Brain microvascular endothelial cell (primary cell): Measurements from ENCODE around the gene SIGLEC8.

ENCODE experiments used
- DNase-seq: peaks from one replicate; pipeline ENCODE4 v3.0.0-alpha.2; 2020
- H3K27ac ChIP-seq: fragments of 250-450 bp; sonication (Bioruptor Pico); 2 replicates; pipeline ENCODE4 v1.5.1; 2020; ENCODE audit warnings: mild to moderate bottlenecking, moderate library complexity
- H3K27me3 ChIP-seq: fragments of 250-450 bp; sonication (Bioruptor Pico); replicated peaks from 2 replicates; pipeline ENCODE4 v1.5.1; 2020; ENCODE audit warnings: mild to moderate bottlenecking
- H3K36me3 ChIP-seq: fragments of 250-450 bp; sonication (Bioruptor Pico); replicated peaks from 2 replicates; pipeline ENCODE4 v1.5.1; 2020; ENCODE audit warnings: mild to moderate bottlenecking
- H3K4me3 ChIP-seq: 2 replicates; pipeline ENCODE4 v1.5.1; 2011; ENCODE audit warnings: low read depth, mild to moderate bottlenecking, control low read depth, low read length, moderate library complexity
- in situ Hi-C: cut with HindIII; loops from 2 replicates; pipeline ENCODE4 v1.10.0; 2017; ENCODE audit warnings: low sequenced_read_pairs, low pct_ligation_motif_present
- TF ChIP-seq, protein P1 (sequence below): IDR thresholded peaks from 2 replicates; pipeline ENCODE4 v1.5.1; 2011; ENCODE audit warnings: low read depth, mild to moderate bottlenecking, moderate library complexity, low read length, control low read depth, inconsistent platforms; ENCODE audit errors: missing control alignments

SIGLEC8 gene

DNA sequence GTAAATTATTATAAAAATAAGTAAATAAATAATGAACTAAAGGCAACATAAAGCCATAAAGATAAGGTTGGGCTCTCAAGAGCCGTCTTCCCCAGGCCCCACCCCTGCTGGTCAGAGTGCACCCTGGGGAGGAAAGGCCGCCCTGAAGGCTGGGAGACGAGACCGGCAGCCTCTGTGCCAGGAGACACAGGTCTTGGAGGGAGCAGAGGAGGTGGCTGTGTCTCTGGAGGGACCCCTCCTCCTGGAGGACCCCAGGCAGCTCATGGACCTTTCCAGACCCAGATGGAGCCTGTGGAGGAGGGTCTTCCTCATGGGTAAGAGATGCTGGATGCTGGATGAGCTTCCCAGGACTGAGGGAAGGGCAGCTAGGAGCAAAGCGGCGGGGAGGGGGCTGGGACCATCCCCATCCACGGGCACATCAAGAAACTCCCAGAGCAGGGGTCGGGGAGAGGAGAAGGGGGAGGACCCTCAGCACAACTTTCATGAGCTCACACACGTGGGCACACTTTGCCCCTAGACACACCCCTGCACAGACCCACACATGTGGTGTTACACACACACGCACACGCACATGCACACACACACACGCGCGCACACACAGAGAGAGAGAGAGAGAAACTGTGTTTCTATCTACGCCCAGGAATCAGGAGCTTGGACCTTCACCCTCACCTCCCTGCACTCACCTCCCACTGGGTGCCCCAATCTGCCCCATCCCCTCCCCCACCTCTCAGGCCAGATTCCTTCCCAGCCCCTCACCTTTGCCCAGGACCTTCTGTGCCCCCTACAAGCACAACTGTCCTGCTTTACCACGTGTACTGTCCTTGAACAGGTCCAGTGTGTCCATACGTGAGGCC, 20.4 kb upstream of the SIGLEC8 start, which contains the start of gene CEACAM18:
CEACAM18 (plus strand) TSS at position 159 of the 854 bp plus-strand sequence.
- DNase-seq = no peak
- Histone ChIP-seq H3K36me3 (no peaks in the 10 kb centered on the region), H3K4me3 (no peak within 1 kb of the TSS), H3K27me3 (no peaks in the 10 kb centered on the region), H3K27ac (no peak within 1 kb of the TSS)
- TF ChIP-seq, protein P1, sequence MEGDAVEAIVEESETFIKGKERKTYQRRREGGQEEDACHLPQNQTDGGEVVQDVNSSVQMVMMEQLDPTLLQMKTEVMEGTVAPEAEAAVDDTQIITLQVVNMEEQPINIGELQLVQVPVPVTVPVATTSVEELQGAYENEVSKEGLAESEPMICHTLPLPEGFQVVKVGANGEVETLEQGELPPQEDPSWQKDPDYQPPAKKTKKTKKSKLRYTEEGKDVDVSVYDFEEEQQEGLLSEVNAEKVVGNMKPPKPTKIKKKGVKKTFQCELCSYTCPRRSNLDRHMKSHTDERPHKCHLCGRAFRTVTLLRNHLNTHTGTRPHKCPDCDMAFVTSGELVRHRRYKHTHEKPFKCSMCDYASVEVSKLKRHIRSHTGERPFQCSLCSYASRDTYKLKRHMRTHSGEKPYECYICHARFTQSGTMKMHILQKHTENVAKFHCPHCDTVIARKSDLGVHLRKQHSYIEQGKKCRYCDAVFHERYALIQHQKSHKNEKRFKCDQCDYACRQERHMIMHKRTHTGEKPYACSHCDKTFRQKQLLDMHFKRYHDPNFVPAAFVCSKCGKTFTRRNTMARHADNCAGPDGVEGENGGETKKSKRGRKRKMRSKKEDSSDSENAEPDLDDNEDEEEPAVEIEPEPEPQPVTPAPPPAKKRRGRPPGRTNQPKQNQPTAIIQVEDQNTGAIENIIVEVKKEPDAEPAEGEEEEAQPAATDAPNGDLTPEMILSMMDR = no peak
- in situ Hi-C loops = no loop called here

DNA sequence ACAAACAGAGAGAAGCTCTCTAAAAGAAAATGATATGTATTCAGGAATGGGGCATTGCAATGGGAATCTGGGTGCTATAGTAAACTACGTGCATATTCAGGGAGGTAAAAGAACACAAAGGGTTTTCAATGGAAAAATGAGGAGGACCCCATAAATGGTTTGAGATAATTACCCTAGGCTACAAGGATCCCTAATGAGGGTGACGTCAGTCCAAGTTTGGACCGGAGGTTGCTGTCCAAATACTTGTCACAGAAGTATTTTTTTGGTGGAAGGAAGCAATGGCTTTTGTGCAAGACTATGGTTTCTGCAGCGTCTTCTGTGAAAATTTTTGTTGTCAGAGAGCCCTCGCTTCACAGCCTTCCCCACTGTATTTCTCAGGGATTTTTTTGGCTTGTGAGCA, 19.1 kb upstream of the SIGLEC8 start:
- in situ Hi-C loops = no loop called here
- TF ChIP-seq, protein P1 = no peak
- no peaks in the 10 kb centered on the region for H3K36me3 ChIP-seq
- no peaks in the 10 kb centered on the region for H3K27me3 ChIP-seq
- no peak for DNase-seq
- no peak overlapping the region for H3K27ac ChIP-seq
- no peak overlapping the region for H3K4me3 ChIP-seq

DNA sequence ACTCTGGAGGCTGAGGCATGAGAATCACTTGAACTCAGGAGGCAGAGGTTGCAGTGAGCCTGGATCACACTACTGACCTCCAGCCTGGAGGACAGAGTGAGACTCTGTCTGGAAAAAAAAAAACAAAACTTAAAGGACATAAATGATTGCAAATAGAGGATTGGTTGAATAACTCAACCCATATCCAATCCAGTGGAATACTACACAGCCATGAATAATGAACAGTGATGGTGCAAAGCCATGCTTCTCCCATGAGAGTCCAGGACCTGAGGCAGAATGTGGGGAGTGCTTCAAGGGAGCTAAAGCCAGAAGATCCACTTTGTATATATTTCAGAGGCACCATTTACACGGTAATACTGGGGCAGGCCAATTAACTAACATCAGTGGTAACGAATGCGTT, 17.9 kb upstream of the SIGLEC8 start:
- DNase-seq = no peak
- Histone ChIP-seq H3K27me3 (no peaks in the 10 kb centered on the region), H3K36me3 (no peaks in the 10 kb centered on the region), H3K27ac (no peak overlapping the region), H3K4me3 (no peak overlapping the region)
- TF ChIP-seq, protein P1 = no peak
- in situ Hi-C loops = no loop called here

DNA sequence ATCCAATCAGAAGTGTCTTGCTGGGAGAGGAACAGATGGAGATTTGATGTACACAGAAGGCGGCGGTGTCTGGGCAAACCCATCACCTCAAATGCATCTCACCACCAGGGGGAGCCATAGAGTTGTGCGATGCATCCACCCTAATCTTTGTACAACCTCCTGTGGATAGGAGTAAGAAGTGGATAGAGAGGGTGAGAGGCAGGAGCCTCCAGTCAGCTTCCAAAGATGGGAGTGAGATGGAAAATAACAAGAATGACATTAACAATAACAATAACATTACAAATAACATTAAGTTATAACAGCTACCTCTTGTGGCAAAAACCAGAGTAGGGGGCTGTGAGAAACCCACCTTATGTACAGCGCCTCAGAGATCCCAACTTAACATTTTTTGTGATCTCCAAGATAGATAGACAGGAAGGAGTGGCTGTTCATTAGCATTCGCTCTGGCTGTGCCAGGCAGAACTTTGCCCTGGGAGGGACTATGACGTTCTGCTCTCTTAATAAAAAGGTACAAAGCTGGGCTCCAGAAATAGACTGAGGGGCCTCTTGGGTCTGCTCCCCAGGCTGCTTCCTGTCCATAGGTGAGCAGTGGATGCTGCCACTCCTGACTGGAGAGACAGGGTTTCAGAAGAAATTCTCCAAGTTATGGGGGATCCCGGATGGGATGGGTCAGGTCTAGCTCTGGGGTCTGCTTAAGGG, 14.9 kb upstream of the SIGLEC8 start:
- Histone ChIP-seq H3K36me3 (no peaks in the 10 kb centered on the region), H3K27me3 (no peaks in the 10 kb centered on the region), H3K27ac (no peak overlapping the region), H3K4me3 (no peak overlapping the region)
- in situ Hi-C loops = no loop called here
- TF ChIP-seq, protein P1 = peak; percentile 87
- DNase-seq = peak; percentile 77

DNA sequence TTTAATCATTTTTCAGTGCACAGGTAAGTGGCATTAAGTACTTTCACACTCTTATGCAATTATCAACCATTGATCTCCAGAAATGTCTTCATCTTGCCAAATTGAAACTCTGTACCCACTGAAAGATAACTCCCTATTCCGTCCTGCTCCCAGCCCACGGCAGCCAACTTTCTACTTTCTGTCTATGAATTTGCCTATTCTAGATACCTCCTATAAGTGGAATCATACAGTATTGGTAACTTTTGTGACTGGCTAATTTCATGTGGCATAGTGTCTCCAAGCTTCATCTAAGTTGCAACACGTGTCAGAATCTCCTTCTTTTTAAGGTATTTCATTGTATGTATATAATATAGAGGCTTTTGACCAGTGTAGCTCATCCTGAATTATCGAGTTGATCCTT, 14.4 kb upstream of the SIGLEC8 start:
- Histone ChIP-seq H3K27ac (no peak overlapping the region), H3K27me3 (no peaks in the 10 kb centered on the region), H3K4me3 (no peak overlapping the region), H3K36me3 (no peaks in the 10 kb centered on the region)
- in situ Hi-C loops = no loop called here
- TF ChIP-seq, protein P1 = no peak
- DNase-seq = no peak
